H1 (cell line): Measurements from ENCODE around the gene CPA1. TPM values are rescaled to one million over a fixed set of nuclear protein-coding genes. Genes with fewer than 3 reads are reported as not detected.
A peak's percentile ranks its signal among the peaks of the same experiment; 100 is the strongest.

Experiments used
- CTCF ChIA-PET: fragments of 300-600 bp; sonication (Branson Sonifier 250); formaldehyde crosslinking; loops from one replicate; lab custom pipeline; 2021; ENCODE audit not compliant: partially characterized antibody; lab: Charles Lee
- POLR2A ChIA-PET: fragments of 300-600 bp; sonication (Branson Sonifier 250); formaldehyde crosslinking; loops from one replicate; lab custom pipeline; 2021; ENCODE audit warnings: inconsistent platforms; ENCODE audit not compliant: partially characterized antibody; lab: Charles Lee
- DNase-seq, 2 experiments: peaks; one replicate each; pipeline versions ENCODE4 v3.0.0 to v3.0.0-alpha.2; 2010 to 2022; ENCODE audit warnings: low spot score in 2 of 2, low read depth in 1 of 2, mixed read lengths in 1 of 2
- FAIRE-seq: peaks from 2 replicates; lab custom pipeline; 2011; peaks lifted over from hg19 to GRCh38; lab: Jason Lieb, UNC
- H2AFZ ChIP-seq: 2 replicates; pipeline ENCODE4 v1.8.1; 2012; ENCODE audit warnings: low read length, inconsistent platforms
- H2AK5ac ChIP-seq: 2 replicates; pipeline ENCODE4 v1.6.1; 2013; ENCODE audit warnings: low read depth, low read length
- H2BK120ac ChIP-seq: replicated peaks from 2 replicates; pipeline ENCODE3; 2013; ENCODE audit warnings: low read depth, low read length, inconsistent platforms
- H2BK12ac ChIP-seq: 2 replicates; pipeline ENCODE4 v1.6.1; 2013; ENCODE audit warnings: low read depth, low read length
- H2BK15ac ChIP-seq: 2 replicates; pipeline ENCODE4 v1.6.1; 2013; ENCODE audit warnings: low read length
- H2BK20ac ChIP-seq: 2 replicates; pipeline ENCODE4 v1.6.1; 2013; ENCODE audit warnings: low read length
- H2BK5ac ChIP-seq: 2 replicates; pipeline ENCODE4 v1.6.1; 2013; ENCODE audit warnings: low read depth, low read length
- H3K14ac ChIP-seq: 2 replicates; pipeline ENCODE4 v1.6.1; 2013; ENCODE audit warnings: inconsistent platforms; ENCODE audit not compliant: insufficient read length
- H3K18ac ChIP-seq: 2 replicates; pipeline ENCODE4 v1.6.1; 2013; ENCODE audit warnings: low read length; ENCODE audit errors: extremely low read depth
- H3K23ac ChIP-seq: 2 replicates; pipeline ENCODE4 v1.6.1; 2013; ENCODE audit warnings: inconsistent platforms; ENCODE audit not compliant: insufficient read length
- H3K23me2 ChIP-seq: 2 replicates; pipeline ENCODE4 v1.6.1; 2013; ENCODE audit warnings: low read depth, low read length
- H3K27ac ChIP-seq: 2 replicates; pipeline ENCODE4 v1.6.1; 2011; ENCODE audit warnings: low read depth, low read length, inconsistent platforms
- H3K27me3 ChIP-seq, 4 experiments: replicated peaks in 1 of 4; 1 replicate in 1 of 4; 2 replicates in 3 of 4; pipeline versions ENCODE4 v1.6.1 to v1.8.1; 2011 to 2013; ENCODE audit warnings: low read length in 3 of 4, mild to moderate bottlenecking in 3 of 4, inconsistent platforms in 2 of 4, mixed read lengths in 2 of 4, moderate library complexity in 1 of 4; ENCODE audit not compliant: control insufficient read depth in 3 of 4, insufficient read depth in 3 of 4; ENCODE audit errors: extremely low read depth in 1 of 4
- H3K36me3 ChIP-seq, 4 experiments: 2 replicates each; pipeline versions ENCODE4 v1.6.1 to v1.8.1; 2011 to 2013; ENCODE audit warnings: mild to moderate bottlenecking in 4 of 4, low read length in 3 of 4, moderate library complexity in 2 of 4, control low read depth in 1 of 4, inconsistent platforms in 1 of 4; ENCODE audit not compliant: insufficient read depth in 4 of 4, control insufficient read depth in 2 of 4
- H3K4ac ChIP-seq: replicated peaks from 2 replicates; pipeline ENCODE3; 2013; ENCODE audit warnings: low read length, low read depth, mixed read lengths, inconsistent platforms; ENCODE audit not compliant: insufficient read length
- H3K4me1 ChIP-seq, 4 experiments: replicated peaks in 1 of 4; 1 replicate in 1 of 4; 2 replicates in 3 of 4; pipeline versions ENCODE4 v1.6.1 to v1.8.1; 2011 to 2013; ENCODE audit warnings: low read length in 3 of 4, inconsistent platforms in 2 of 4, mixed read lengths in 1 of 4; ENCODE audit not compliant: insufficient read depth in 4 of 4, control insufficient read depth in 3 of 4
- H3K4me2 ChIP-seq, 2 experiments: 2 replicates each; pipeline versions ENCODE4 v1.6.1 to v1.8.1; 2011 to 2013; ENCODE audit warnings: low read depth in 2 of 2, low read length in 2 of 2, control low read depth in 1 of 2, inconsistent platforms in 1 of 2, mild to moderate bottlenecking in 1 of 2; ENCODE audit not compliant: insufficient read depth in 1 of 2
- H3K4me3 ChIP-seq, 4 experiments: fragments of 200-600, 300-600 bp in 1 of 4; sonication (generic), shearing (Covaris generic), sonication (Bioruptor Twin) in 1 of 4; 2 replicates each; pipeline versions ENCODE4 v1.5.1 to v1.8.1; 2011 to 2016; ENCODE audit warnings: low read length in 4 of 4, low read depth in 3 of 4, control low read depth in 2 of 4, inconsistent platforms in 2 of 4, mild to moderate bottlenecking in 2 of 4, mixed read lengths in 1 of 4, moderate library complexity in 1 of 4; ENCODE audit not compliant: insufficient read depth in 2 of 4; ENCODE audit errors: extremely low read depth in 1 of 4
- H3K56ac ChIP-seq: replicated peaks from 2 replicates; pipeline ENCODE3; 2013; ENCODE audit warnings: low read depth, mild to moderate bottlenecking, mixed read lengths, low read length, inconsistent platforms; ENCODE audit not compliant: insufficient read length
- H3K79me1 ChIP-seq: 2 replicates; pipeline ENCODE4 v1.6.1; 2013; ENCODE audit warnings: low read depth, low read length, control low read depth
- H3K79me2 ChIP-seq, 2 experiments: 2 replicates each; pipeline versions ENCODE4 v1.6.1 to v1.8.1; 2012 to 2013; ENCODE audit warnings: low read length in 2 of 2, mild to moderate bottlenecking in 2 of 2, inconsistent platforms in 1 of 2; ENCODE audit not compliant: insufficient read depth in 2 of 2, control insufficient read depth in 1 of 2
- H3K9ac ChIP-seq, 4 experiments: replicated peaks in 1 of 4; 1 replicate in 1 of 4; 2 replicates in 3 of 4; pipeline versions ENCODE4 v1.6.1 to v1.8.1; 2011 to 2013; ENCODE audit warnings: low read depth in 3 of 4, low read length in 3 of 4, control low read depth in 2 of 4, mild to moderate bottlenecking in 2 of 4, moderate library complexity in 2 of 4, inconsistent platforms in 1 of 4; ENCODE audit errors: extremely low read depth in 1 of 4
- H3K9me3 ChIP-seq, 2 experiments: 2 replicates each; pipeline versions ENCODE4 v1.6.1 to v1.8.1; 2012 to 2013; ENCODE audit warnings: mild to moderate bottlenecking in 2 of 2, moderate library complexity in 2 of 2, control low read depth in 1 of 2, inconsistent platforms in 1 of 2, low read depth in 1 of 2, low read length in 1 of 2, mixed read lengths in 1 of 2; ENCODE audit not compliant: insufficient read depth in 2 of 2
- H4K20me1 ChIP-seq, 2 experiments: replicated peaks in 1 of 2; 2 replicates each; pipeline versions ENCODE3 to v1.8.1; 2011 to 2013; ENCODE audit warnings: inconsistent platforms in 2 of 2, low read length in 2 of 2, mild to moderate bottlenecking in 1 of 2; ENCODE audit not compliant: insufficient read depth in 2 of 2, control insufficient read depth in 1 of 2
- H4K5ac ChIP-seq: 2 replicates; pipeline ENCODE4 v1.6.1; 2013; ENCODE audit warnings: low read length, low read depth, mixed read lengths, inconsistent platforms; ENCODE audit not compliant: insufficient read length
- H4K8ac ChIP-seq: 2 replicates; pipeline ENCODE4 v1.8.0; 2013; ENCODE audit warnings: mild to moderate bottlenecking, moderate library complexity, low read length, inconsistent platforms; ENCODE audit not compliant: insufficient read depth; ENCODE audit errors: extremely low read depth
- H4K91ac ChIP-seq: replicated peaks from 2 replicates; pipeline ENCODE3; 2013; ENCODE audit warnings: low read length, mixed read lengths, inconsistent platforms; ENCODE audit not compliant: insufficient read length
- BACH1 ChIP-seq: IDR thresholded peaks from 2 replicates; pipeline ENCODE4 v1.6.1; 2012; ENCODE audit warnings: low read length, improper control_type of control experiment
- CBX8 ChIP-seq: fragments of 300-800, 300-1000 bp; sonication (generic); IDR thresholded peaks from 2 replicates; pipeline ENCODE4 v1.7.1; 2016; ENCODE audit warnings: low read depth, low read length, borderline replicate concordance
- CEBPB ChIP-seq: IDR thresholded peaks from 2 replicates; pipeline ENCODE4 v1.6.1; 2012; ENCODE audit warnings: low read depth, low read length
- CTBP2 ChIP-seq: IDR thresholded peaks from 2 replicates; pipeline ENCODE4 v1.7.0; 2011; ENCODE audit warnings: borderline replicate concordance, mild to moderate bottlenecking, moderate library complexity, mixed read lengths, low read length; ENCODE audit not compliant: insufficient read depth, insufficient read length
- E2F6 ChIP-seq: IDR thresholded peaks from 2 replicates; pipeline ENCODE4 v1.6.1; 2012; ENCODE audit warnings: inconsistent platforms
- TAF1 ChIP-seq: IDR thresholded peaks from 2 replicates; pipeline ENCODE4 v1.6.1; 2011; ENCODE audit warnings: mild to moderate bottlenecking, low read depth, low read length
- WGBS, 2 experiments: shearing (Covaris generic) in 1 of 2; methylation state at CpG; one replicate each; pipeline versions ENCODE4 v1.1.6 to v1.1.7; 2013 to 2015; ENCODE audit warnings: low lambda C conversion rate in 2 of 2, mixed read lengths in 2 of 2, inconsistent platforms in 1 of 2, low coverage in 1 of 2, missing lambda C conversion rate in 1 of 2; ENCODE audit not compliant: insufficient replicate concordance in 2 of 2, insufficient coverage in 1 of 2, insufficient read length in 1 of 2; ENCODE audit errors: extremely low coverage in 1 of 2, missing lambda C conversion rate in 1 of 2; 5-methylcytosine and 5-hydroxymethylcytosine counted together
- polyA plus RNA-seq, 7 experiments: library from polyadenylated mRNA; depleted of rRNA in 3 of 7; stranded (reverse) in 5 of 7; unstranded in 2 of 7; fragments of >200 nt in 5 of 7; fragments of 200-250 nt in 2 of 7; gene quantifications; 1 replicate in 5 of 7; 2 replicates in 1 of 7; 4 replicates in 1 of 7; pipeline versions ENCODE4 v1.2.1 to v1.2.3, GENCODE V29; 2011 to 2013; ENCODE audit warnings: missing spikeins in 2 of 7, mixed read lengths in 2 of 7
- total RNA-seq: library from RNA; stranded (reverse); fragmentation: NEBNext Ultra II Directional; extraction: Animal tissue kit (Norgen Biotek cat#: 25700); gene quantifications from 2 replicates; pipeline ENCODE4 v1.2.1, GENCODE V29; 2021

The CPA1 gene
- total and polyA plus RNA-seq, 2 of the 8 experiments (the other 6 are each of a cell fraction or from before 2014, with no cell fraction given), result not detected

- WGBS, 2 experiments, result 72% methylated on average over 6 of the region's 6 CpGs; no CpG with 5 or more reads in 1 of the 2 experiments
- H2BK20ac ChIP-seq, result peak overlapping the region; percentile 9
- H3K4ac ChIP-seq, result no peak overlapping the region
- H4K91ac ChIP-seq, result peak overlapping the region; percentile 17
- no peak overlapping the region for H3K14ac ChIP-seq
- ChIA-PET POLR2A (no interaction called here), CTCF (interaction anchor here (0.6 to 1.0 kb wide), 2 partner anchors 58 to 120 kb away, joined by 3 read pairs; partner anchors contain the start of gene CPA4)
- no peaks in the 10 kb centered on the region for H3K79me1 ChIP-seq
- no peak overlapping the region for H2BK120ac ChIP-seq
- no peak overlapping the region for H3K27ac ChIP-seq
- no peak for DNase-seq
- H4K8ac ChIP-seq, result no peak overlapping the region
- no peak for FAIRE-seq
- no peak overlapping the region for H3K56ac ChIP-seq
- H4K5ac ChIP-seq, result no peak overlapping the region
- H3K4me3 ChIP-seq, result no peak overlapping the region
- H2BK12ac ChIP-seq, result 0 out of 2 replicates have a peak overlapping the region, but pooled peaks have one; percentile 6
- no peak overlapping the region for H2AK5ac ChIP-seq
- no peaks in the 10 kb centered on the region for H3K79me2 ChIP-seq
- no peaks in the 10 kb centered on the region for H3K9me3 ChIP-seq
- peak overlapping the region; percentile 67 for H2AFZ ChIP-seq
- TF ChIP-seq CEBPB (no peak), CTBP2 (no peak), E2F6 (no peak), BACH1 (no peak), CBX8 (no peak), TAF1 (no peak)
- no peak overlapping the region for H3K18ac ChIP-seq
- H3K27me3 ChIP-seq, result no peaks in the 10 kb centered on the region
- peaks cover 4 to 24% (median 15%) of the 10 kb centered on the region in 4 experiments for H3K4me1 ChIP-seq
- H3K36me3 ChIP-seq, result no peaks in the 10 kb centered on the region
- H3K23ac ChIP-seq, result no peak overlapping the region
- H4K20me1 ChIP-seq, result no peaks in the 10 kb centered on the region
- no peaks in the 10 kb centered on the region for H3K23me2 ChIP-seq
- no peak overlapping the region for H2BK15ac ChIP-seq
- no peak overlapping the region for H2BK5ac ChIP-seq
- no peak overlapping the region for H3K4me2 ChIP-seq
- no peak overlapping the region for H3K9ac ChIP-seq
These were observed 28.6 kb upstream of the CPA1 start for GRCh38 chr7:130351791-130352090.
